IMR-90 (cell line): ENCODE data around the gene PEX16.

Experiments used
- CEBPB ChIP-seq: IDR thresholded peaks from 2 replicates; pipeline ENCODE4 v1.6.1; 2012; ENCODE audit warnings: low read depth, low read length, improper control_type of control experiment
- CHD1 ChIP-seq: IDR thresholded peaks from 2 replicates; pipeline ENCODE4 v1.6.1; 2012; ENCODE audit warnings: low read depth, low read length, improper control_type of control experiment
- POLR2A ChIP-seq: IDR thresholded peaks from 2 replicates; pipeline ENCODE4 v1.6.1; 2012; ENCODE audit warnings: mild to moderate bottlenecking, low read depth, low read length
- TF ChIP-seq, protein P1 (sequence below): conservative IDR thresholded peaks from 2 replicates; pipeline ENCODE4 v1.5.1; 2012; ENCODE audit warnings: mild to moderate bottlenecking, low read depth, low read length, improper control_type of control experiment

DNA sequence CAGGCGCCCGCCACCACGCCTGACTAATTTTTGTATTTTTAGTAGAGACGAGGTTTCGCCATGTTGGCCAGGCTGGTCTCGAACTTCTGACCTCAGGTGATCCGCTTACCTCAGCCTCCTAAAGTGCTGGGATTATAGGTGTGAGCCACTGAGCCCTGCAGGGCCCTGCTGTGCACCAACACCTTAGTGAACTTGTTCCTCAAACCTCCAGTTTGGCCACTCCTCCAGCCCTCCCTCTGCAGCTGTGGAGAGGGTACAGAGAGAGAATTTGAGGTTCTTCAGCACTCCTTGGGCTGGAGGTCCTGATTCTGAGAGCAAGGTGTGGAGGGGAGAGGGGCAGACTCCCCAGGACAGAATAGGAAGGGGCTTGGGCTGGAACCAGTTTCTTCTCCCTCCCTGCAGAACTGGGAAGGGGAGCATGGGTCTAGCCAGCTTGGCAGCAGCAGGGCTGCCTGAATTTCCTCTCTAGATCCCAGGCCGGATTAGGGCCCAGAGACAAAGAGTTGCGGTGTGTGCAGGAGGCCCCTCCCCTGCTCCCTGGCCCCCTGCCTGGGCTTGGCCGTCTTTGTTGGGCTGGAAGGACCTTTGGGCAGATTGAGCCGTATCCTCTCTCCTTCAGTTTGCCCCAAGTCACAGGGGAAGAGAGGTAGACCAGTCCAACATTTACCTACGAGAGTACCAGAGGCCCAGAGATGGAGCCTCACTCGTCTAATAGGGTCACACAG lies 2.3 kb upstream of the PEX16 start:
- TF ChIP-seq, protein P1, sequence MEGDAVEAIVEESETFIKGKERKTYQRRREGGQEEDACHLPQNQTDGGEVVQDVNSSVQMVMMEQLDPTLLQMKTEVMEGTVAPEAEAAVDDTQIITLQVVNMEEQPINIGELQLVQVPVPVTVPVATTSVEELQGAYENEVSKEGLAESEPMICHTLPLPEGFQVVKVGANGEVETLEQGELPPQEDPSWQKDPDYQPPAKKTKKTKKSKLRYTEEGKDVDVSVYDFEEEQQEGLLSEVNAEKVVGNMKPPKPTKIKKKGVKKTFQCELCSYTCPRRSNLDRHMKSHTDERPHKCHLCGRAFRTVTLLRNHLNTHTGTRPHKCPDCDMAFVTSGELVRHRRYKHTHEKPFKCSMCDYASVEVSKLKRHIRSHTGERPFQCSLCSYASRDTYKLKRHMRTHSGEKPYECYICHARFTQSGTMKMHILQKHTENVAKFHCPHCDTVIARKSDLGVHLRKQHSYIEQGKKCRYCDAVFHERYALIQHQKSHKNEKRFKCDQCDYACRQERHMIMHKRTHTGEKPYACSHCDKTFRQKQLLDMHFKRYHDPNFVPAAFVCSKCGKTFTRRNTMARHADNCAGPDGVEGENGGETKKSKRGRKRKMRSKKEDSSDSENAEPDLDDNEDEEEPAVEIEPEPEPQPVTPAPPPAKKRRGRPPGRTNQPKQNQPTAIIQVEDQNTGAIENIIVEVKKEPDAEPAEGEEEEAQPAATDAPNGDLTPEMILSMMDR: no peak
- TF ChIP-seq POLR2A: no peak
- no peak for TF ChIP-seq CHD1
- no peak for TF ChIP-seq CEBPB
